ENCODE results near the gene OTUB1.
A peak's percentile ranks its signal among the peaks of the same experiment; 100 is the strongest.
"Not testable (repeated sequence)": the region's sequence is repeated elsewhere in the genome, so short reads cannot be mapped to it uniquely, and the experiment has no call there.

Gene OTUB1

GRCh38 chr11:64037027-64037634 lies 50.9 kb downstream of the OTUB1 start:
- peak in 7 of 10 donors; percentile 41 to 92 (median 63) for DNase-seq
- intact Hi-C loops (cut with DNase I) = loop anchor here (5.0 kb wide), 1 partner anchor 35 kb away; no protein-coding TSS in a partner anchor

DNA sequence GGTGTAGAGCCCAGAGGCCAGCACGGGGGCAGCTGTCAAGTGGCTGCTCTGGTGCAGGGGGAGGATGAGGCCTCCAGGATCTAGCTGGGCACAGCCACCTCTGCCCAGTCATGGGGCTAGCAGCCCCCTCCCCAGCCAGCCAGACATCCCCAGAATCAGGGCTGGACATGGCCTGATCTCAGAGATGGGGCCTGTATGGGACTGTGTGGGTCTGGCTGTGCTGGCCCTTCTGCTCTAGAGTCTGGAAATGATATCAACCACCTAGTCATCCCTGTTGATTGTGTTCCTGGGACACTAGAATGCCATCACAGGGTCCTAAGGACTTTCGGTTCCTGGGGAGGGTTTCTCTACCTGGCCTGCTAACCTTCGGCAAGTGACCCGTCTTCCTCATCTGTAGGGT lies 52.3 kb downstream of the OTUB1 start:
- no peak for DNase-seq
- intact Hi-C loops (cut with DNase I) = loop anchor here (5.0 kb wide), 1 partner anchor 36 kb away; no protein-coding TSS in a partner anchor

DNA sequence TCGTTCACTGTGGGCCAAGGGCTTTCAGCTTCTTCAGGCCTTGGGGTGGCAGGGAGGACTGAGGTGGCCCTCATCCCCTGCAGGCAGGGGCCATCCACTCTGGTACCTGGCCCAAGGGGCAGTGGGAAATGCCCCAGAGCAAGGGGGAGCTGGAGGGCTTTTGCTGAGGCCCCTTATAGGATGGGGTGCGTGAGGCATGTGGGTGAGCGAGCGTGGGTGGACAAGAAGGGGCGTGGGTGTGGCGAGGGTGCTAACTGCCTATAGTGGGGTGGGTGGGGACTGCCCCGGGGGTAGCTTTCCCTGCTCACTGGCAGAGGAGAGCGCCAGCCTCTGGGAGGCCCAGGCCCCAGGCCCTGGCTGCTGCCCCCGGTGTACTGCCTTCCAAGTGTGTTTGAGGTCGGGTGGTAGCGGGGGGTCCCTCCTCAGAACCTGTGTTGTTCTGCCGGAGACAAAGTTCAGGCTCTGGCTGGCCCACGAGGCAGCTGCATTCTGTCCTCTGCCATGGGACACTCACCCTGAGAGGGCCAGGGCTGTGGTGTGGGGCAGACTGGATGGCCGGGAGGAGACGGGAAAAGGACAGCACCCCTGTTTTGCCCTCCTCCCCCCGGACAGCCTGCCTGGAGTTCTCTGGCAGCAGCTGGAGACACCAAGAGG lies 52.9 kb downstream of the OTUB1 start:
- DNase-seq = no peak
- intact Hi-C loops (cut with DNase I) = loop anchor here (5.0 kb wide), 1 partner anchor 37 kb away; no protein-coding TSS in a partner anchor

GRCh38 chr11:64040684-64041322 lies 54.6 kb downstream of the OTUB1 start:
- intact Hi-C loops (cut with DNase I) = loop anchor here (1.0 kb wide), 1 partner anchor 107 kb away; no protein-coding TSS in a partner anchor

DNA sequence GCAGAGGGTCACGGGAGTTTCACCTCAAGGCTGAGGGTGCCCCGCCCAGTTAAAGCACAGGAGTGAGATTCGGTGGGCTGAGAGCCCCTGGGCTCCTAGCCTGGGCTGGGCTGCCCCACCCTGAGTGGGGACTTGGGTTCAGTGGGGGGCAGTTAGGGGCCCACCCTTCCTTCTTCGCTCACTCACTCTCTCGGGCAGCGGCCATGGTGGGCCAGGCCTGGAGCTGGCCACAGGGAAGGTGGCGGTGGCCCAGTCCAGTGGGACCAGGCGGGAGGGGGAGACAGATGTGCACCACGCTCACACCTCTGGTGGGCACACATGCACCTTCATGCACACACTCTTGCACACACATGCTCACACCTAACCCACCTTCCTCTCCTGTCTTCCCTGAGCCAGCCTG lies 55.6 kb downstream of the OTUB1 start:
- intact Hi-C loops (cut with DNase I) = no loop called here
- DNase-seq = no peak

More at GRCh38 chr11:64040684-64041322, 54.6 kb downstream of the OTUB1 start:
- peak; percentile 49 to 96 (median 74) for DNase-seq

- intact Hi-C loops (cut with DNase I) = no loop called here
- DNase-seq = no peak
Measured at GRCh38 chr11:64042301-64042700, 56.1 kb downstream of the OTUB1 start.

DNA sequence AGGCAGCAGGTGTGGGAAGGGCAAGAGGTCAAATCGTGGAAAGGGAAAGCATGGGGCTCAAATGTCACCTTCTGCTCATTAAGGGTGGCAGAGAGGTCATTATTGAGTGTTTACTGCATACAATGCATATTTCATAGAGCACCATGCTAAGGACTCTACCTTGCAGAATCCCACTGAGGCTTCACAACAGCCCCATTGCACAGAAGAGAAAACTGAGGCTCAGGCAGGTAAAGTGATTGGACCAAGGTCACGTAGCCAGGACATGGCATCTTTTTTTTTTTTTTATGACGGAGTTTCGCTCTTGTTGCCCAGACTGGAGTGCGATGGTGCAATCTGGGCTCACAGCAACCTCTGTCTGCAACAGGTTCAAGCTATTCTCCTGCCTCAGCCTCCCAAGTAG lies 57.3 kb downstream of the OTUB1 start:
- no peak for DNase-seq
- intact Hi-C loops (cut with DNase I) = no loop called here

GRCh38 chr11:64044730-64045393 lies 58.6 kb downstream of the OTUB1 start:
- intact Hi-C loops (cut with DNase I) = no loop called here
- peak in 8 of 10 donors; percentile 46 to 96 (median 69) for DNase-seq

DNA sequence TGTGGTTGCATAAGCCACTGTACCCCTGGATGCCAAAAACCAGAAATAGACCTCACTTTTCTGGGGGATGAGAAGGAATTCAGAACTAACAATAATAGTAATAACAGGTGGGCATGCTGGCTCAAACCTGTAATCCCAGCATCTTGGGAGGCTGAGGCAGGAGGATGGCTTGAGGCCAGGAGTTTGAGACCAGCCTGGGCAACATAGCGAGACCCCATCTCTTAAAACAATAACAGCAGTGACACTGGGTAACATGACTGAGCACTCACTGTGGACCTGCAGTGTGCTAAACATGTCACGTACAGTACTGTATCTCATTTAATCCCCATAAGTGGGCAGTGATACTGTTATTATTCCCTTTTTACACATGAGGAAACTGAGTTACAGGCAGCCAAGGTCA lies 59.5 kb downstream of the OTUB1 start:
- DNase-seq = no peak
- intact Hi-C loops (cut with DNase I) = no loop called here

DNA sequence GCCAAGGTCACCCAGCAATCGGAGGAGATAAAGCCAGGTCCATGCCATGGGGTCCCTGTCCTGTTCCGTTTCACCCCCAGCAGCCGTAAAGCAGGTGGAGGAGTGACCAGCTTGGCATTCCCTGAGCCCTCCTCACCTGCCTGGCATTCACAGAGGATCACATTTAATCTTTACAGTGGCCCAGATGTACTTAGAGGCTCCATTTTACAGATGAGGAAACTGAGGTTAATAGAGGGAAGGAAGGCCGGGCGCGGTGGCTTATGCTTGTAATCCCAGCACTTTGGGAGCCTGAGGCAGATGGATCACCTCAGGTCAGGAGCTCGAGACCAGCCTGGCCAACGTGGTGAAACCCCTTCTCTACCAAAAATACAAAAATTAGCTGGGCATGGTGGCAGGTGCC lies 61.1 kb downstream of the OTUB1 start:
- DNase-seq; intact Hi-C loops (cut with DNase I): not testable (repeated sequence)

All from posterior cingulate gyrus (tissue), 11 donors.